DND-41 (cell line): Measurements from ENCODE around the gene CADPS.

Experiments
- ATAC-seq: fragments of 200-7000 bp; cut with Tn5 transposase; 3 replicates; pipeline ENCODE4 v1.9.1; 2021; ENCODE audit warnings: low read depth; ENCODE audit not compliant: insufficient read depth
- DNase-seq: peaks from one replicate; pipeline ENCODE4 v3.0.0-alpha.2; 2020
- H2AFZ ChIP-seq: 2 replicates; pipeline ENCODE4 v1.6.0; 2012; ENCODE audit warnings: low read depth, low read length
- H3K27ac ChIP-seq: 2 replicates; pipeline ENCODE4 v1.5.1; 2012; ENCODE audit warnings: low read length, inconsistent platforms
- H3K27me3 ChIP-seq: fragments of 200-600 bp; sonication (generic); 2 replicates; pipeline ENCODE4 v1.6.0; 2012; ENCODE audit warnings: low read length, mild to moderate bottlenecking, inconsistent platforms; ENCODE audit not compliant: insufficient read depth, poor library complexity
- H3K36me3 ChIP-seq: 2 replicates; pipeline ENCODE4 v1.5.1; 2012; ENCODE audit warnings: low read length, inconsistent platforms; ENCODE audit not compliant: insufficient read depth
- H3K4me1 ChIP-seq: 2 replicates; pipeline ENCODE4 v1.5.1; 2012; ENCODE audit warnings: mild to moderate bottlenecking, low read length; ENCODE audit not compliant: insufficient read depth
- H3K4me2 ChIP-seq: 2 replicates; pipeline ENCODE4 v1.6.0; 2012; ENCODE audit warnings: mild to moderate bottlenecking, moderate library complexity, low read length, inconsistent platforms; ENCODE audit not compliant: insufficient read depth
- H3K4me3 ChIP-seq, 2 experiments: fragments of 200-600 bp in 1 of 2; shearing (Covaris generic) in 1 of 2; 2 replicates each; pipeline ENCODE4 v1.5.1; 2012 to 2016; ENCODE audit warnings: inconsistent platforms in 2 of 2, low read length in 2 of 2, mild to moderate bottlenecking in 2 of 2, low read depth in 1 of 2, moderate library complexity in 1 of 2
- H3K79me2 ChIP-seq: 2 replicates; pipeline ENCODE4 v1.6.0; 2012; ENCODE audit warnings: low read length, inconsistent platforms; ENCODE audit not compliant: insufficient read depth
- H3K9ac ChIP-seq: 2 replicates; pipeline ENCODE4 v1.6.0; 2012; ENCODE audit warnings: low read depth, mild to moderate bottlenecking, inconsistent platforms, low read length, moderate library complexity
- H3K9me3 ChIP-seq: 2 replicates; pipeline ENCODE4 v1.5.1; 2012; ENCODE audit warnings: low read length, moderate library complexity, mild to moderate bottlenecking, inconsistent platforms; ENCODE audit not compliant: insufficient read depth, severe bottlenecking
- H4K20me1 ChIP-seq: 2 replicates; pipeline ENCODE4 v1.6.0; 2012; ENCODE audit warnings: low read length; ENCODE audit not compliant: insufficient read depth
- CTCF ChIP-seq: IDR thresholded peaks from 2 replicates; pipeline ENCODE4 v1.5.1; 2012; ENCODE audit warnings: borderline replicate concordance, low read length, moderate library complexity, mild to moderate bottlenecking; ENCODE audit not compliant: poor library complexity, severe bottlenecking; ENCODE audit errors: extremely low read depth
- EZH2 ChIP-seq: IDR thresholded peaks from 3 replicates; pipeline ENCODE4 v1.6.1; 2012; ENCODE audit warnings: borderline replicate concordance, low read depth, mild to moderate bottlenecking, moderate library complexity, low read length, inconsistent platforms; ENCODE audit not compliant: severe bottlenecking

CADPS gene

DNA sequence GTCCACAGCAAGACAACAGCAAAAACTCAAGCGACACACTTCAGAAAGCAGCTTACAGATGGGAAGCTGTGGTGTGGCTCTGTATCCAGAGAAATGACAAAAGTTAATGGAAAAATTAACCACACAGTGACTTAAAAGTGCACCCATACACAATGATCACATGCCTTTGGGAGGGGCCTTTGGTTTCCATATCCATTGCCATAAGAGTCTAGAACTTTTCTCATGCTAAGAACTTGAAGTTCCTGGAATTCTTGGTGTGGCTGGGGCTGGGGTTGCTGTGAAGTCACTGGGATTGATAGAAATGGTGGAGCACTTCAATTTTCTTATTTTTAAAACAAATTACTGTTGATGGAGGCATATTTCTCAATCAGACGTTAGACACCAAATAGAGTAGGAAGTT is 393.3 kb downstream of the CADPS start:
- no peak for ATAC-seq
- Histone ChIP-seq H3K4me3 (no peak overlapping the region), H3K4me2 (no peak overlapping the region), H3K27me3 (no peaks in the 10 kb centered on the region), H3K9me3 (no peaks in the 10 kb centered on the region), H3K79me2 (no peaks in the 10 kb centered on the region), H4K20me1 (no peaks in the 10 kb centered on the region), H3K9ac (no peak overlapping the region), H3K4me1 (no peaks in the 10 kb centered on the region), H3K36me3 (no peaks in the 10 kb centered on the region), H3K27ac (no peak overlapping the region), H2AFZ (no peak overlapping the region)
- DNase-seq: no peak
- TF ChIP-seq CTCF (no peak), EZH2 (no peak)

GRCh38 chr3:62480056-62480455 is 395.2 kb downstream of the CADPS start:
- H3K36me3 ChIP-seq: no peaks in the 10 kb centered on the region
- DNase-seq (no peak), ATAC-seq (no peak)
- H3K4me3 ChIP-seq: no peak overlapping the region
- H3K79me2 ChIP-seq: no peaks in the 10 kb centered on the region
- no peaks in the 10 kb centered on the region for H3K4me1 ChIP-seq
- H3K27ac ChIP-seq: no peak overlapping the region
- H3K9me3 ChIP-seq: no peaks in the 10 kb centered on the region
- H2AFZ ChIP-seq: no peak overlapping the region
- TF ChIP-seq EZH2 (no peak), CTCF (no peak)
- no peak overlapping the region for H3K9ac ChIP-seq
- no peaks in the 10 kb centered on the region for H3K27me3 ChIP-seq
- H4K20me1 ChIP-seq: no peaks in the 10 kb centered on the region
- H3K4me2 ChIP-seq: no peak overlapping the region

DNA sequence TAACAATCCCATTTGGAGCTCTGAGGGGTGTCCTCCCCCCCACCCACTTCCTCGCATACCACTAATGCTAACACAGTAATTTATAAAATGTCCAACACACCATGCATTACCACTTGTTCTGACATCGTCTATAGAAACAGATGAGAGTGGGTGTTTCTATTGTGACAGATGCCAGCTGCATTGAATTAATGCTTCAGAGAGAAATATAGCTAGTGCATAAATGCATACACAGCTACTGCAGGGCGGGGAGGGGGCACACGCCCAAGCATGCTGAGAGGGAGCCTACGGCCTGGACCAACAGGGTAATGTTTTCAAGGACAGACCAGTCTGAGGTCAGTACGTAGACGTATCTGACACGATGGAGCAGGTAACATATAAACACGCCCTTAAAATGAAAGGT is 395.9 kb downstream of the CADPS start:
- no peaks in the 10 kb centered on the region for H3K4me1 ChIP-seq
- DNase-seq: no peak
- no peak overlapping the region for H2AFZ ChIP-seq
- no peaks in the 10 kb centered on the region for H3K36me3 ChIP-seq
- no peak overlapping the region for H3K4me3 ChIP-seq
- no peak overlapping the region for H3K4me2 ChIP-seq
- no peak for ATAC-seq
- no peaks in the 10 kb centered on the region for H4K20me1 ChIP-seq
- H3K27ac ChIP-seq: no peak overlapping the region
- no peak for TF ChIP-seq CTCF
- no peak for TF ChIP-seq EZH2
- H3K9me3 ChIP-seq: no peaks in the 10 kb centered on the region
- no peaks in the 10 kb centered on the region for H3K27me3 ChIP-seq
- H3K9ac ChIP-seq: no peak overlapping the region
- no peaks in the 10 kb centered on the region for H3K79me2 ChIP-seq

GRCh38 chr3:62475306-62475705 is 399.9 kb downstream of the CADPS start:
- TF ChIP-seq EZH2: no peak
- TF ChIP-seq CTCF: no peak
- H3K36me3 ChIP-seq: no peaks in the 10 kb centered on the region
- H3K9me3 ChIP-seq: no peaks in the 10 kb centered on the region
- H3K4me2 ChIP-seq: no peak overlapping the region
- no peaks in the 10 kb centered on the region for H4K20me1 ChIP-seq
- no peak overlapping the region for H3K9ac ChIP-seq
- no peaks in the 10 kb centered on the region for H3K4me1 ChIP-seq
- H2AFZ ChIP-seq: no peak overlapping the region
- no peaks in the 10 kb centered on the region for H3K79me2 ChIP-seq
- H3K27ac ChIP-seq: no peak overlapping the region
- ATAC-seq: no peak
- no peak for DNase-seq
- H3K4me3 ChIP-seq: no peak overlapping the region
- no peaks in the 10 kb centered on the region for H3K27me3 ChIP-seq
